HG03108 (cell line): ENCODE measurements around the gene TAF4.
"Not testable (repeated sequence)": the region's sequence is repeated elsewhere in the genome, so short reads cannot be mapped to it uniquely, and the experiment has no call there.

Experiments used
- ATAC-seq: cut with Tn5 transposase; IDR thresholded peaks from one replicate; pipeline ENCODE4 v1.9.1; 2021; ENCODE audit warnings: moderate library complexity; ENCODE audit not compliant: unreplicated experiment

The TAF4 gene

DNA sequence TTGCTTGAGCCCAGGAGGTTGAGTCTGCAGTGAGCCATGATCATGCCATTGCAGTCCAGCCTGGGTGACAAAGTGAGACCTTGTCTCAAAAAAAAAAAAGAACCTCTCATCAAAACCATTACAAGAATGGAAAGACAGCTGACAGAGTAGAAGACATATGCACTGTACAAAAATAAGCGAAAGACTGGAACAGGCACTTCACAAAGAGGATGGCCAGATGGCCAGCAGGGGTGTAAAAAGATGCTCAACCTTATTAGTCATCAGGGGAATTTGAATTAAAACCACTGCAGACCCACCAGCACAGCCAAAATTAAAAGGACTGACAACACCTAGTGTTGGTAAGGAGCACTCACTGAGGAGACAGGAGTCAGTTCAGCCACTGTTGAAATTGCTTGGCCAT lies 13.5 kb upstream of the TAF4 start:
- no peak for ATAC-seq

DNA sequence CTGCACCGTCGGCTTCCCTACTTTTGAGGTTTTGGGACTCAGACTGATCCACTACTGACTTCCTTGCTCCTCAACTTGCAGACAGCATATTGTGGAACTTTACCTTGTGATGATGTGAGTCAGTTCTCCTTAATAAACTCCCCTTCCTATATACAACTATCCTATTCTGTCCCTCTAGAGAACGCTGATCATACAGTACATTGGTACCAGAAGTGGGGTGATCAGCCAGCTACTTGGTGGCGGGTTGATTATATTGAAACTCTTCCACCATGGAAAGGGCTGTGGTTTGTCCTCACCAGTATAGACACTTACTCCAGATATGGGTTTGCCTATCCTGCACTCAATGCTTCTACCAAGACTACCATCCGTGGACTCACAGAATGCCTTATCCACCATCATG lies 7.6 kb upstream of the TAF4 start:
- no peak for ATAC-seq

DNA sequence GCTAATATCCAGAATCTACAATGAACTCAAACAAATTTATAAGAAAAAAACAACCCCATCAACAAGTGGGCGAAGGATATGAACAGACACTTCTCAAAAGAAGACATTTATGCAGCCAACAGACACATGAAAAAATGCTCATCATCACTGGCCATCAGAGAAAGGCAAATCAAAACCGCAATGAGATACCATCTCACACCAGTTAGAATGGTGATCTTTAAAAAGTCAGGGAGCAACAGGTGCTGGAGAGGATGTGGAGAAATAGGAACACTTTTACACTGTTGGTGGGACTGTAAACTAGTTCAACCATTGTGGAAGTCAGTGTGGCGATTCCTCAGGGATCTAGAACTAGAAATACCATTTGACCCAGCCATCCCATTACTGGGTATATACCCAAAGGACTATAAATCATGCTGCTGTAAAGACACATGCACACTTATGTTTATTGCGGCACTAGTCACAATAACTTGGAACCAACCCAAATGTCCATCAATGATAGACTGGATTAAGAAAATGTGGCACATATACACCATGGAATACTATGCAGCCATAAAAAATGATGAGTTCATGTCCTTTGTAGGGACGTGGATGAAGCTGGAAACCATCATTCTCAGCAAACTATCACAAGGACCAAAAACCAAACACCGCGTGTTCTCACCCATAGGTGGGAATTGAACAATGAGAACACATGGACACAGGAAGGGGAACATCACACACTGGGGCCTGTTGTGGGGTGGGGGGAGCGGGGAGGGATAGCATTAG lies 6.2 kb upstream of the TAF4 start:
- not testable (repeated sequence) for ATAC-seq

- no peak for ATAC-seq
Measured at GRCh38 chr20:62069741-62070216, 4.1 kb upstream of the TAF4 start.

DNA sequence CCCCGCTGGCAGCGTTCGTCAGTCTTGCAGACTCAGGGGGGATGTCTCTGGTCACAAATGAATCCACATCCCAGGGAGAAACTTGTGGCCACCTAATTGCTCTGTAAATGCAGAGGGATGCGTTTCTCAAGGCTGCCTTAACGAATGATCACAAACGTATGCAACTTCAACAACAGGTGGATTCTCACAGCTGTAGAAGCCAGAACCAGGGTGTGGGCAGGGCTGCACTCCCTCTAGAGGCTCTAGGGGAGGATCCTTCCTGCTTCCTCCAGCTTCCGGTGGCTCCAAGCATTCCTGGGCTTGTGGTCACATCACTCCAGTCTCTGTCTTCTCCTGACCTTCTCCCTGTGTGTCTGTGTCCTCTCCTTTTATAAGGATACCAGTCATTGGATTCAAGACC lies 3.3 kb upstream of the TAF4 start:
- ATAC-seq, result no peak

DNA sequence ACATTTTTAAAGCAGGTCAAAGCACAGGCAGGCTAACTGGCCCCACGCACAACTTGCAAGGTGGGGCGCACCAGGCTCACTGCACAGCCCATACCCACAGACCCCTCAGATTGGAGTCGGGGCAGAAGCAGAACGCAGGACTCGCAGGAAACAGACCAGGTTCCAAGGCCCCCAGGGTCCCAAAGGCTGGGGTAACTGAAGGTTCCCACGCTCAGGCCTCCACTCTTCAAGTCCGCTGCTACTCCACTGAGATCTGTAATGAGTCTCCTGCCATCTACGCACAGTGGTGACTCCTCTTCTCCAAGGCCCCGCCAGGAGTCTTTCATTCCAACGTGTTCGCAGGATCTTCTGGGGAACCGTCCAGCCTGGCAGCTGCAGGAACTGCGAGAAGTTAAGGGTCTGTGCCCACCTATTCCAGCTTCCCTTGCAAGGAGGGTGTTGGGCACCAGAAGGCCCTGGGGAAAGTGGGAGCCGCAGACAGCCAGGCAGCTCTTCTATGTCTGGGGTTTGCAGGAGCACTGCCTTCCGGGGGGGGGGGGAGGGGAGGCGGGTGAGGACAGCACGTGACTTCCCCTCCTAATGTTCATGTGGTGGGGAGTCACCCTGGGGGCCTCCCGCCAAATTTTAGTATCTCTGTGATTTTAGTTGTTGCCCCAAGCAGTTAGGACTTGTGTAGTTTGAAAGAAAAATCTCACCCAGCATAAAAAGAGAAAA lies 2.0 kb upstream of the TAF4 start:
- no peak for ATAC-seq

GRCh38 chr20:62066983-62067433 lies 1.3 kb upstream of the TAF4 start:
- ATAC-seq, result no peak

DNA sequence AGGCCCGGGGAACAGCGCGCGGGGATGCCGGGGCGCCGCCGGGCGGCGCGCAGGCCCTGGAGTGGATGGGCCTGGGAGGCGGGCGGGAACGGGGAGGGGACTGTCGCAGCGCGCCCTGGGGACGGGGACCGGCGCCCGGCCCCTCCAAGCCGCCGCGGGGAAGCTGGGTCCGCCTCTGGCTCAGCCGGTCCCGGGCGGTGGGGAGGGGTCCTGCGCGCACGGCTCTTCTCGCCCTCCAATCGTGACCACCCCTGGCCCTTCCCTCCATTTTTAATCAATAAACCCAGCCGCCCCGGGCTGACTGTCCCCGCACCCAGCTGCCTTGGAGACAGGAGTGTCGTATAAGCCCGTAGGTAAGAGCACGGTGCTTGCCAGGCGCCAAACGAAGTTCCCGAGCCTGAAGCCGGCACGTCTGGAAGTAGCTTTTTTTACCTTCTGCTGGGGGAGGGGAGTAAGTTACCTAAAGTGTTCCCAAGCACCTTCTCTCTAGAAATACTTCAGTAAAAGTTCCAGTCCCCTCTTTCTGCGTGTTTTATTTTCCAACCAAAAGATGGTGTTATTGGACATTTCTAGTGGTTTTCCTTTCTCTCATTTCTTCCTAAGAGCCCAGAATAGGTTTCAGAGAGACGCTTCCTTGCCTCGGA lies 780 bp upstream of the TAF4 start:
- peak; percentile 19 for ATAC-seq

DNA sequence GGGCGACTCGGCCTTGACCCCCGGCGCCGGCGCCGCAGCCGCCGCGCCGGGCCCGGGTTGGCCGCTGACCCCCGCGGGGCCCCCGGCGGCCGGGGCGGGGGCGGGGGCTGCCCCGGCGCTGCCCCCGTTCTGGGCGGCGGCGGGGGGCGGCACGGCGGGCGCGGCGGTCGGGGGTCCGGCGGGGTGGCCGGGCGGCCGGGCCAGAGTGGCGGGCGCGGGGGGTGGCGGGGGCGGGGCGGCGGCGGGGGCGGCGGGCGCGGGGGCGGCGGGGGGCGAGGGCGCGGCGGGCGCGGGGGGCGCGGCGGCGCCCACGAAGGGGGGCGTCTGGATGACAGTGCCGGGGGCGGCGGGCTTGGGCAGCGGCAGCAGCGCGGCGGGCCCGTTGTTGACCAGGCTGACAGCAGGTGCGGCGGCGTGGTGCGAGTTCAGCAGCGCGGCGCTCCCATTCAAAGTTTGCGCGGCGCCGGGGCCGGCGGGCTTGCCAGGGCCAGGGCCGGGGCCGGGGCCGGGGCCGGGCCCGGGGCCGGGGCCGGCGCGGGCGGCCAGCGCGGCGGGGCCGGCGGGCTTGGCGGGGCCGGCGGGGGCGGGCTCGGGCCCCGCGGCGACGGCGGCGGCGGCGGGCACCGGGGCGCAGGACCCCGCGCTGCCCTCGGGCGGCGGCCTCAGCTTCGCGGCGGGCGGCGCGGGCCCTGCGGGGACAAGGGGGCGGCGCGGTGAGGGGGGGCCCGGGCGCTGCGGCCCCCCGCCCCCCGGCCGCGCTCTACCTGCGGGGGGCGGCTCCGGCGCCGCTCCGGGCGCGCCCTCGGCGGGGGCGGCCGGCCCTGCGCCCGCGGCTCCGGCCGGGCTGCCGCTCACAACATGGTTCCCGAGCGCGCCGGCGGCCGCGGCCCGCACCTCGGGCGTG lies 659 bp downstream of the TAF4 start:
- peak; percentile 15 for ATAC-seq

DNA sequence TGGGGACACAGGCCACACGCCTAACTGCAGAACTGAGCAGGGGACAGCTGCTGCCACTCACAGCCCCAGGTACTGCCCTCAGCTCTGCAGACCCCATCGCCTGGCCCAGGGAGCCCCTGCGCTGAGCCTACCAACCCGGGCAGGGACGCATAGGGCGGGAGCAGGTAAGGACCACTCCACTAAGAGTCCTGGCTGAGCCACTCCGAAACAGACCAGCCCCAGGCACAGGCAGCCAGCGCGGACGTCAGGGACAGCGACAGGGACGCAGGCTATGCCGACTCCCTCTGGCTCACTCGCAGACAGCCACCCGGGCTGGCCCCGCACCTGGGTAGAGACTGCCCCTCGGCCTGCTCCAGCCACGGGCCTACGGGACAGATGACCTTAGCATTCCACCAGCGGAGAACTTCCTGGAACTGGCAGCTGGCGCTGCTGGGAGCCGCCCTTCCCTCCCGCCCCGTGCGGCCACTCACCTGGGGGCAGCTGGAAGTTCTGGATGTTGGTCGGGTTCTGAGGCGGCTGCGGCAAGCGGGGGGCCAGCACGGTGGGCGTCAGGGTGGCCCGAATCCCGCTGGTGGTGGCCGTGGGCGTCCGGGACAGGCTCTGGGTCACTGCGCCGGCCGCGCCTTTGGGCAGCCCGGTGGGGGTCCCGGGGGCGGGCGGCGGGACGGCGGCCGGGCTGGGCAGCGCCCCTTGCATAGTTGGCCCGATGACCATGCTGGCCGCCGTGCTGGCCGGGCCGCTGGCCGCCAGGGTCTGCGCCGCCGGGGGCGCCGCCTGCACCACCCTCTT lies 1.5 kb downstream of the TAF4 start:
- ATAC-seq, result no peak

DNA sequence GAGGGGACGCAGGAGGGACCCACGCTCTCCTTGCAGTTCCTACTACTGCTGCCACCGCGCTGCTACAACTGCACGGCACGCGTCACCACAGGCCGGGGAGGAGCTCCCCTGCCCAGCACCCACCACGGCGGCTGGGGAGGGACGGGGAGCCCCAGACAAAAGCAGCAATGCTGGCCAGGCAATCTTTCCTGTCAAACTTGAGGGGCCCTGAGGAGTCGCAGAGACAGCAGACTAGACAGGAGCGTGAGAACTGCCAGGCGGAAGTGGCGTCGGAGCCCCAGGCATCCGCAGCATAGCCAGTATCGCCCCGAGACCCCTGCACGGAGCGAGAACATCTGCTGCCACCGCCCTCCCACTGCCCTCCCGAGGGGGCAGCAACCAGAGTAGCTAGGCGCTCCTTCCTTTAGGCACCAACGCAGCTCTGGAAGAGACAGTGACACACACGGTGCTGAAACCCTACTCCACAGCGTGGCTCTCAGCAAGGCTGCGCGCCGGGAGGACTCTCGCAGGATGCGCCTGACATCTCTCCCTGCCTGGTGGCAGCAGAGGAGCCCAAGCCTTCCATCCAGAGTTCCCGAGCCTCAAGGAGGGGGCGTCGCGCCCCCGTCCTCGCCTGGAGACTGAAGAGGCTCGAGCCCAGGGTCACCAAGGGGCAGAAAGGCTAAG lies 2.2 kb downstream of the TAF4 start:
- ATAC-seq, result no peak

DNA sequence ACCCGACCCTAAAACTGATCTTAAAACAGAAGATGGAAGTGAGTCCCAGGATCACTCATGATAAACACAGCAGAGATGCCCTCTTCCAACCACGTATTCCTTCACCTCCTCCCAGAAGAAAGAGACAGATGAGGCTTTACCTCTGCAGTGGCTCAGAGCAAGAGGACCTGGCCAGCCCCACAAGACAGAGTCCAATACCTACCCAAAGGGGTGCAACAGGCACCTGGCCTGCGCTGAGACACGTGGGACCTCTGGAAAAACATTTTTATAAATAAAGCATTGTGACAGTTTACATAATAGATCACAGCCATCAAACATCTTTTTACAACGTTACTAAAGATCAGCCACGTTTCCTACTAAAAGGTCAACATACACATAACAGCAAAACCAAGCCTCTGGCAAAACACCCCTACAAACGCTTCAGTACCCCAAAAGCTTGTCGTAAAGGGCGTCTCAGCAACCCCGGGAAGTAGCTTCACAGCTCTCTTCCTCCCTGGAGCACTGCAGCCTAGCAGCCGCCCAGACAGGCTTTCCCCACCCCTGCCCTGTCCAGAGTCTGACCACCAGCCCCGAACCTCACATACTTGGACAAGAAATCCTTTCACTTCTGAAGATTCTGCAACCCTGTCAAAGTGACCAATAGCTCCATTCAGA lies 2.9 kb downstream of the TAF4 start:
- no peak for ATAC-seq

DNA sequence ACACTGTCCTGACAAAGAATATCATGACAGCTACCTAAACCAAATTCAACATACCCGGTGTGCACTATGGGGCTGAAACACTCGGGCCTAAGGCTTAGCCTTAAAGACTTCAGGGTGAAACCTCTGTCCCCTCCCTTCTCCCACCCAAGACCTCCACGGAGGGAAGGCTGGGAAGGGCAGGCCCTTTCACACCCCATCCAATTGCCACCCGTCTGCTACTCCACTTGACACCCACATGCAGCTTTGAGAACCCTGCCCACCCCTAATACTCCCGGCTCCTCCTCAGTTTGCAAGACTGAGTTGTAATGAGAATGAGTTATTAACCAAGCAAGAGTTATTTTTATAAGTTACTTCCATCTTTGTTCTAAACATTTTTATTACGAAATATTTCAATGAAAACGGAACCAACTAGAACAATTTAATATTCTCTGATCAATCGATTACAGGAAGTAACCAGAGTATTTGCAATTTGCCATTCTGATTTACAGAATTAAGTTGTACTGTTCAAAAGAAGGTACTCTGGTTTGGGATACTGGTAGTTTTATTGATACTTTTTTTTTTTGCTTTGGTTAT lies 3.7 kb downstream of the TAF4 start:
- no peak for ATAC-seq

DNA sequence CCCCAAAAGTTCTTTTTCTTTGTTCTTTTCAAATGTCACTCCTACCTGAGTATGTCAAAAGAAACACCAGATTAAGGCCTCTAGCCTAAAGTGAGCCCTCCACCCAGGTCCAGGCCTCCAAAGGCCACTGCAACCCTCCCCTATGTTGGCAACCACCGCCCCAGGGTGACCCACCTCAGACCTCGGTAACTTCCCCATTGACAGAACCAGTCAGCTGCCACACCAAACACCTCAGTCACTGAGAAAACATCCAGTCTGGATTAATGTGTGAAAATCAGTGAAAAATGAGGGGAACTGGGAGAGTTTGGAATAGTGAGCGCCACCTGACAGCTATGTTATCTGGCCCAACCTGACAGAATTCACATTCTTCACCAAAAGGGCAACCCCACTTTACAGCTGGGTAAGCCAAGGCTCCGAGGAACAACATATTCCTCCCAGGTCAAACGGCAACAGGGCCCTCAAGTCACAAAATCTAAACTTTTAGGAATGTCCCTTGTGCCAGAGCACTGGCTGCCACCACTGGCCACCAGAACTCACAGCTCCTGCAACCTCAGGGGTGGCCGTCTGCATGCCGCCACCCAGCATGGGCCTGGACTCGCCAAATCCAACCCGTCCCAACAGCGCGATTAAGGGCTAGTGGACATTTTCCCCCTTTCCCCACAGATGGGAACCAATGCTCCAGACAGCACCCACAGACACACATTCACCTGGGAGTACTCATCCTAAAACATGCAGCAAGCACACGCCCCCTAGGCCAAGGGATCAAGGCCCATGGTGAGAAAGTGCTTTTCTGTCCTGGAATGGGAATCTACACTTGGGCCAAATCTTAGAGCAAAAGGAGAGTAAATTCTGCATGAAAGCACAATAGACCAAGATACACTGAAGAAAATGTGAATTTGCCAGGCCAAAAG lies 4.8 kb downstream of the TAF4 start:
- no peak for ATAC-seq

GRCh38 chr20:62059920-62060630 lies 5.6 kb downstream of the TAF4 start:
- no peak for ATAC-seq

DNA sequence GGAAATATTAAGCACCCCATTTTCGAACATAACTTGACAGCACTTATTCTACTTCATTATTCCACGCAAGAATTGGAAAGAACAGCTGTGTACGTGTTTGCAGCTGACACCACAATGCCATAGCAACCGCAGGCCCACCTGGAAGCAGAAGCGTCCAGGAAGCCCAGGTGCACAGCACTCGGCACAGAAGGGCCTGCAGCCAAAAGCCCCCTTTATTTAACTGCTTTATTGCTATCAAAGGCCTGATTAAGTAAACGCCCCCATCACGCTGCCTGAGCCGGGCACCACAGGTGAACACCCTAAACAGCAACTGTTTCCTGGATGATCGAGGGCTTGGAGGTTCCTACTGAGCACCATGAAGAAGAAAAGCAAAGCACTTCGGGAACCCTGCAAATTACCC lies 6.3 kb downstream of the TAF4 start:
- ATAC-seq, result no peak

DNA sequence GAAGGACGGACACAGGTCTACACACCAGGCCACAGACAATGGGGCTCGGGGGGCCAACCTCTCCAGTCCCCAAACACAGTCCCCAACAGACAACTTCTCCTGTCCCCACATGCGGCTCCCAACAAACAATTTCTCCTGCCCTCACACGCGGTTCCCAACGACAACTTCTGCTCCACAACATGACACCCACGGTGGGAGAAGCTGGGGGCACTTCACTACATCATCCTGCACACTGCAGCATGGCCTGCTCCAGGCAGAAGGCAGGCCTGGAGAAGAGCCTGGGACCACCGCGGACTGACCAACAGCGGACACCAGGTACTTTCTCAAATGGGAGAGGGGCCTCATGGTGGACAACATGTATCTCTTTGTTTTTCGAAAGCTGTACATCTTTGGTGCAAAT lies 6.7 kb downstream of the TAF4 start:
- no peak for ATAC-seq
